GM19468 (cell line): ENCODE measurements around the gene FBLIM1.
"Not testable (repeated sequence)": the region's sequence is repeated elsewhere in the genome, so short reads cannot be mapped to it uniquely, and the experiment has no call there.

Experiments
- ATAC-seq: cut with Tn5 transposase; IDR thresholded peaks from one replicate; pipeline ENCODE4 v1.9.1; 2021; ENCODE audit warnings: mild to moderate bottlenecking, moderate library complexity, moderate number of reproducible peaks; ENCODE audit not compliant: unreplicated experiment; ENCODE audit errors: extremely low read depth

FBLIM1 gene

DNA sequence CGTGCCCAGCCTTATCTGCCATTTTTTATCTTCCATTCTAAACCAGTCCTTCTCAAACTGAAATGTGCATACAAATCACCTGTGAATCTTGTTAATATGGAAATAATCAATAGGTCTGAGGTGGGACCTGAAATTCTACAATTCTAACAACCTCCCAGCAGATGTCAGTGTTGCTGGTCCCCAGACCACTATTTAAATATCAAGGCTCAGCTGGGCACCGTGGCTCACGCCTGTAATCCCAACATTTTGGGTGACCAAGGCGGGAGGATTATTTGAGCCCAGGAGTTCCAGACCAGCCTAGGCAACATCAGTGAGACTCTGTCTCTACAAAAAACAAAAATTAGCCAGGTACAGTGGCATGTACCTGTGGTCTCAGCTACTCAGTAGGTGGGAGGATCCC lies 44.8 kb downstream of the FBLIM1 start:
- no peak for ATAC-seq

DNA sequence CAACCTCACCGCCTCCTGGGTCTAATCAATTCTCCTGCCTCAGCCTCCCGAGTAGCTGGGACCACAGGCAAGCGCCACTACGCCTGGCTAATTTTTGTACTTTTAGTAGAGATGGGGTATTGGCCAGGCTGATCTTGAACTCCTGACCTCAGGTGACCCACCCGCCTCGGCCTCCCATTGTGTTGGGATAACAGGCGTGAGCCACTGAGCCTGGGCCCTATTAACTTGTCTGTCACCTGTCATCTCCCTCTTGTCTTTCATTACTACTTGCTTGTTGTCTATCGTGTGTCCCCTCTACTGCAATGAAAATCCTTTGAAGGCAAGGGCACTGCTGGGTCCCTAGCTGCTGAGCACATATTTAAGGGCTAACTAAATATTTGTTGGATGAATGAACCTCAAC lies 45.5 kb downstream of the FBLIM1 start:
- ATAC-seq: no peak

DNA sequence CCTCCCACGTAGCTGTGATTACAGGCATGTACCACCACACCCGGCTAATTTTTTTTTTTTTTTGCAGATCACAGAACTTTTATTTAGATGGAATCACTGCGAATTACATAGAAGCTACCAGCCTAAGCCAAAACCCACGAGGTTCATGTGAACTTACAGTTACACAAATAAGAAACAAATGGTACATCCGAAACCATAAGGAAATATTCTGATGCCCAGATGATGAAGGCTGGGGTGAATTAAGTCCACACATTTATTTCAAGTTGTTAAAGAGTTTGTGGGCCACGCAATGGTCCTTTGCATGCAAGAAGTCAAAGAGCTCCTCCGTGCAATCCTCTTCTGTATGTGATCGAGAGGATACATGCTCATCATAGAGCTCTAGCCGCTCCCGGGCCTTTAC lies 48.5 kb downstream of the FBLIM1 start:
- ATAC-seq: no peak

DNA sequence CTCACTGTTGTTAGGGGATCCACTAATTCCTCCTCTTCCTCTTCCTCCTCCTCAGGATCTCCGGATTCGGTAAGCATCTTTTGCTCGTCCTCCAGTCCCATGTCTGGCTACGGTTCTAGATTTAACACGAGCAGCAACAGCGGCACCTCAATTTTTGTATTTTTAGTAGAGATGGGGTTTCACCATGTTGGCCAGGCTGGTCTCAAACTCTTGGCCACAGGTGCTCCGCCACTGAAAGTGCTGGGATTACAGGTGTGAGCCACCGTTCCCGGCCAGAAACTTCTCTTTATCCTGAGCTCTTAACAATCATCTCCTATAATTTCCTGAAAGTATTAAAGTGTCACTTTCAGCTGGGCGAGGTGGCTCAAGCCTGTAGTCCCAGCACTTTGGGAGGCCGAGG lies 49.0 kb downstream of the FBLIM1 start, which contains the start of gene UQCRHL:
Gene UQCRHL, minus strand, starts transcription at position 101 of the 400 bp plus-strand sequence. Its CDS starts 0 bp downstream, at position 101.
- ATAC-seq: not testable (repeated sequence)

DNA sequence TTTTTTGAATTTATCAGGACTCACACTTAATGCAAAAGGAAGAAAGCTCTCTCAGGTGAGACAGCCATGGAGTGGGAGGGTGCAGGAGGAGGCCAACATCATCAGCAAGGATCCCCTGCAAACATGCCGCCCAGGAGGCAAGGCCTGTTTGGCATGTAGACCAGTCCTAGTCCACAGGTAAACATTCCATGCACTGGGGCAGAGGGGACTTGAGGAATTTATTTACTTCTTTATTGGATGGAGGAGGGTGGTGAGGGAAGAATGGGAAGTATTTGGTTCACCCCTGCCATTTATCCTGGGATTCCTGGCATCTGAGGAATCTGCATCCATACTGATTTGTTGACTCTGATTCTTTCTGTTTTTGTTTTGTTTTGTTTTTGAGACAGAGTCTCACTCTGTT lies 50.4 kb downstream of the FBLIM1 start:
- ATAC-seq: no peak

DNA sequence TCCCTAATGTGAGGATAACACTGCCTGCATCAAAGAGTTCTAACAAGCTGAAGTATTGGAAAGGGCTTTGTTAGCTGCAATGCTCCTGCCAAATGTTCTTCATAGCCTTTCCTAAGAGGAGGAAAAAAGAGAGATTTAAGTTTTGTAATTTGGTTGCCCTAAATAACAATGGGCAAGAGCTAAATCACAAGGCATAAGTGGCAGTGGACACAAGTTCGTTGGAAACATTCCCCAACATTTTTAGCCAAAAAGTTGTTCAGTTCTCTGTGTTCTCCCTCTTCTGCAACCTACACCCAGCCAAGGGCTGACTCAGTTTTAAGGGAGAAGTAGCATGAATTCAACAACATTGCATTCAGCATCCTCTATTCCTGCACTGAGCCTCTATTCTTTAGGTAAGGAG lies 51.5 kb downstream of the FBLIM1 start:
- ATAC-seq: no peak

DNA sequence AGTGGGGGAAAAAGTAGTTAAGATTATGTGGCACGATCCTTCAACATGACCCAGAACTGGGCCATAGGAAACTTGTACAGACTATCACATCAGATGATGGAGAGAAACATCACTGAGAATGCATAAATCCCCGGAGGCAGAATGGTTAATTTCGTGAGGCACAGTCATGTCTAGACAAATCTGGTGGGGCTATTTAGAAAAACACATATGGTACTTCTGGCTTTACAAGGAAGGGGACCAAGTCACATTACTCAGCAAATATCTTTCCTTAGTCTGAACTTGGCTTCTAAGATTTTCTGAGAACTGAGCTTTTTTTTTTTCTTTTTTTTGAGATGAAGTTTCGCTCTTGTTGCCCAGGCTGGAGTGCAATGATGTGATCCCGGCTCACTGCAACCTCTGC lies 58.1 kb downstream of the FBLIM1 start:
- no peak for ATAC-seq

DNA sequence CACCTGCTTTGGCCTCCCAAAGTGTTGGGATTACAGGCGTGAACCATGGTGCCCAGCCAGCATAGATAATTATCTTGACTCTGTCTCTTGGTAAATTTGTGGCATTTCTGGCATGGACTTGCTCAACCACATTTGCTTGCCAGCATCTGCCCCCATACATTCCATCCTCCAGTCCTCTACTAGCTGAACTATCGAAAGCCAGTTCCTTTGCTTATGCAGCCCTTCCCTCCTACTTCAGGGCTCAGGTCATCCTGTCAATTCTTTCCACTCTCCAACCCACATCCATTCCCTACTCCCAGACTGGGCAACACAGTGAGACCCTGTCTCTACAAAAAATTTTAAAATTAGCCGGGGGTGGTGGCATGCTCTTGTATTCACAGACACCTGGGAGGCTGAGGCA lies 61.9 kb downstream of the FBLIM1 start:
- ATAC-seq: no peak

DNA sequence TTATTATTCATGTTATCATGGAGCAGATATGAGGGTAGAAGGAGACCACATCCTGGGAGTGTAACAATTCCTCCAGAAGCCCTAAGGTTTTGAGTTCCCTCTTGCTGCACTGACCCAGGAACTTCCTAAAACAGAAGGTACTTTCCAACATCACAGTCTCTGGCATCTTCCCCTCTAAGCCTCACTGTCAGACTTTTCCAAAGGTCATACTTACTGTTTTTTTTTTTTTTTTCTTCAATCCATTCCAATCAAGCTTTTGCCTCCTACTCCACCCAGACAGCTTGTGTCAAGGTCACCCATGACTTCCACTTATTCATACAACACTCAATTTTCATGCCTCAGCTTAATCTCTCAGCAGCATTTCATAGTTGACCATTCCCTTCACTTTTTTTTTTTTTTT lies 67.2 kb downstream of the FBLIM1 start:
- ATAC-seq: no peak

DNA sequence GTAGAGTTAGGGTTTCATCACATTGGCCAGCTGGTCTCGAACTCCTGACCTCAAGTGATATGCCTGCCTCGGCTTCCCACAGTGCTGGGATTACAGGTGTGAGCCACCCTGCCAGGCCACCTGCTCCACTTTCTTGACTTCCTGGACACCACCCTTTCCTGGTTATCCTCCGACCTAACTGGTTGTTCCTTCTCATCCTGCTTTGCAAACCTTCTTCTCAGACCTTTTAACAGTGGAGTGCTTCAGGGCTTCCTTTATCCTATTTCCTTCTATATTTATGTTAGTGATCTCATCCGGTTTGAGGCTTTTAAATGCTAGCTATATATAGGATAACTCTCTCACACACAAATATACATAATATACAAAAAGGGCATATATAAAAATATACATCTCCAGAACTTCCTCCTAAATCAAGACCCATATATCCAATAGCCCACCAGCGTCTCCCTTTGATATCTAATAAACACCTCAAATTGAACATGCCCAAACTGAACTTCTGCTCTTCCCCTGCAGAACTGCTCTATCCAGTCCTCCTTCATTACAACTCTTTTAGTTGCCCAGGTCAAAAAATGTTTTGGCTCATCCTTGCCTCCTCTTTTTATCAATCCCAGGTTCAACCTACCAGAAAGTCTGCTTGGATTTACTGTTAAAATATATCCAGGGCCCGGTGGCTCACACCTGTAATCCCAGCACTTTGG lies 68.4 kb downstream of the FBLIM1 start:
- no peak for ATAC-seq

DNA sequence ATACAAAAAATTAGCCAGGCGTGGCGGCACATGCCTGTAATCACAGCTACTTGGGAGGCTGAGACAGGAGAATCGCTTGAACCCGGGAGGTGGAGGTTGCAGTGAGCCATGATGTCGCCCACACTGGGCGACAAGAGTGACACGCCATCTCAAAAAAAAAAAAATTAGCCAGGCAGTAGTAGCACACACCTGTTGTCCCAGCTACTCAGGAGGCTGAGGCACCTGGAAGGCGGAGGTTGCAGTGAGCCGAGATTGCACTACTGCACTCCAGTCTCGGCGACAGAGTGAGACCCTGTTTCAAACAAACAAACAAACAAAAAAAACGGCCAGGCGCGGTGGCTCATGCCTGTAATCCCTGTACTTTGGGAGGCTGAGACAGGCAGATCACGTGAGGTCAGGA lies 69.0 kb downstream of the FBLIM1 start:
- ATAC-seq: not testable (repeated sequence)

DNA sequence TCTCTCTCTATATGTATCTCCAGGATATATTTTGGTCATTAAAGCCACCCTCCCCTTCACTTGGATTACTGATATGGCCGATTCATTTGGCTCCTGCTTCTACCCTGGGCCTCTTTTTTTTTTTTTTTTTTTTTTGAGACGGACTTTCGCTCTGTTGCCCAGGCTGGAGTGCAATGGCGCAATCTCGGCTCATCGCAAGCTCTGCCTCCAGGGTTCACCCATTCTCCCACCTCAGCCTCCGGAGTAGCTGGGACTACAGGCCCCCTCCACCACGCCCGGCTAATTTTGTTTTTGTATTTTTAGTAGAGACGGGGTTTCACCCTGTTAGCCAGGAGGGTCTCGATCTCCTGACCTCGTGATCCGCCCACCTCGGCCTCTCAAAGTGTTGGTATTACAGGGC lies 70.3 kb downstream of the FBLIM1 start:
- ATAC-seq: not testable (repeated sequence)

DNA sequence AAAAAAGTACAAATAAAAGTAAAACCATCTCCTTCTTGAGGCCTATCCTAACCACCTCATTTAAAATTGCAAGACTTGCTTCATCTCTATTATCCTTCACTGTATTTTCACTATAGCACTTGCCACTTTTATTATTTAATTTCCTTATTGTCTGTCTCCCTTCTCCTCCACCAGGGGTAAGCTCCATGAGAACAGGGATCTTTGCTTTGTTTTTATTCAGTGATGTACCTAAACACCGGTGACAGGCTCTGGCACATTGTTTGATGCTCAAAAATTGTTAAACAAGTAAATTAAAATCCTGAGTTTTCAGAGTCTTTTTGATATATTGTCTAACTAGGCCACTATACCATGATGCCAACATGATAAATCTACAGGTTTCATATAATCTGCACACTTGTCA lies 71.7 kb downstream of the FBLIM1 start:
- ATAC-seq: no peak

DNA sequence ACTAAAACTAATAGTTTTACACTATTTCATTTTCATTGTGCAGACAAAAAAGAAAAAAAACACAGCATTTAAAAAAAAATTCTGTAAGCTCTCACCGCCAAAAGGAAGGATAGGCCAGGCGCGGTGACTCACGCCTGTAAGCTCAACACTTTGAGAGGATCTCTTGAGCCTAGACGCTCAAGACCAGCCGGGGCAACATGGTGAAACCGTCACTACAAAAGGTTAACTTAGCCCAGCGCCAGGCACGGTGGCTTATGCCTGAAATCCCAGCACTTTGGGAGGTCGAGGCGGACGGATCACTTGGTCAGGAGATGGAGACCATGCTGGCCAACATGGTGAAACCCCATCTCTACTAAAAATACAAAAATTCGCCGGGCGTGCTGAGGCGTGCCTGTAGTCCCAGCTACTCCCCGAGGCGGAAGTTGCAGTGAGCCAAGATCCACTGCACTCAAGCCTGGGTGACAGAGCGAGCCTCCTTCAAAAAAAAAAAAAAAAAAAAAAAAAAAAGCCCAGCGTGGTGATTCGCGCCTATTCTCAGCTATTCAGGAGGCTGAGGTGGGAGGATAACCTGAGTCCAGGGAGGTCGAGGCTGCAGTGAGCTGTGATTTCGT lies 74.6 kb downstream of the FBLIM1 start:
- no peak for ATAC-seq

DNA sequence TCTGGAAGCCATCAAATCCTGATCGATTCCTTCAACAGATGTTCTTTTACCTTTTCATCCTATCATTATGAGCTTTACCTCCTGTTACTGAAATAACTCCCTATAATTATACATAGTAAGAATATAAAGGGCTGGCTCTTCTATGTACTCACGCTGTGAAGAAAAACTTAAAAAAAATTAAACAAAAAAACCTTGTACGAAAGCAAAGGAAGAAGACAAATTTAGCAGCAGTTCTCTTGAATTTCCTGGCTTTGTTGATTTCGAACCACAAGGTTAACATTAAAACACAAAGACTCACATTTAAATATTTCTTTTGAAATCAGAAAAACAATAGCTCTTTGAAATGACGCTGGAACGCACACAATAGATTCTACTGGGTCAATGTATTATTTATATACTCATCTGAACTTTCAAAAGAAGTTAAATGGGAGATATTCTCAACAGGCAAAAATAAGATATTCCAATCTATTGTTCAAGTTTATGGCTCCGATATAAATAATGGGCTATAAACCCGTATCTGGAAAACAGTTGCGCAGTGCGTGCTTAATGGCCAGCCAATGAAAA lies 75.3 kb downstream of the FBLIM1 start:
- ATAC-seq: no peak

DNA sequence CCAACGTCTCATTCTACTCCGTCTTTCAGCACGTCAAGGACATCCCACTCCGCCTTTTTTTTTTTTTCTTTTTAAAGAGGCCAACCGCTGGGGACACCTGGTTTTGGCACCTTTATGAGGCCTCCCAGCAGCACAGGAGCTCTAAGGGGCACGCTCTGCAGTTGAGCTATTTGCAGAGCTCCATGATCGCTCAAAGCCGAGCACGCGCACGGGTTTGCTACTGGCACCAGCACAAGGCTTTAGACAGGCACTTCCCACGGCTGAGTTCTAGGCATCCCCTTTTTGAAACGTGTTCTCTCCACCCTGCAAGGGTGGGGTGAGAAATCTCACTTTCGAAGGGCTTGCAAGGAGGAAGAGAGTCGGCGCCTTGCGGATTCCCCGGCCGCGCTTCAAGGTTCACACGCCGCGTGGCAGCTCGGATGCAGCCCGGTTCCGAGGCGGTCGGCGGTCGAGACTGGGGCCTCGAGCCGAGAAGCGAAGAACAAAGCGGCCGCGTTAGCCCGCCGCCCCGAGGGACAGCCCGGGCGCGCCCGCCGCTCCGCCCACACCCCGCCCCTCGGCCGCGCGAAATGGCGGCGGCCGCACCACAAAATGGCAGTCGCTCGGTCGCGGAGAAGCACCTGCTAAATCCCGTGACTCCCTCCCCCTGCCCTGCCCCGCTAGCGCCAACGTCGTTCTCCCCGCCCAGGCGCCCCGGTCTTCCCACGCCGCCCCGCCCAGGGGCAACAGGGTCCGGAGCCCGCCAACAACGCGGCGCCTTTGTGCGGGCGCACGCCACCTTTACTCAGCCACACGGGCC lies 76.0 kb downstream of the FBLIM1 start:
- ATAC-seq: peak; percentile 17

DNA sequence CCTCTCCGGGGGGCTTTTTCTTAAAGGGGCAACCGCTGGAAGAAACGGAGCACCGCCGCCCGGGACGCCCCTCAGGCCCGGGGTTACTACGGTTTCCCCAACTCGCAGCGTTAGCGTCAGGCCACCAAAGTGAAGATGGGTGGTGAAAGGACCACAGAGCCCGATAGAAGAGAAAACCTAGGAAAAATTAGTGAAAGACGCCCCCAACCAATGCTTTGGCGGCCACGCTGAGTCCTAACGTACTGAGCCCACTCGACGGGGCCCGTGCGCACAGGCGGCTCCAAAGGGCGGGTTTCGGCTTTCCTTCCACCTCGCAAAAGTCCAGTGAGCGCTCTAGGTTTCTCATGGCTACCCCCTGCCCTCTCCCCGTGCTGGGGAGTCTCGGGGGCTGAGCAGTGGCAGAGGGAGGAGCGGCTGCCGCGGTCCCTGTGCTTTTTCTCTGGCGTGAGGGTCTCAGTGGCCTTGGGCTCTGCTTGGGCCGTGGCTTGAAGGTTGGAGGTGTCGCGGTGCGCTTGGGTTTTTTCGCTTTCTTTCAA lies 76.7 kb downstream of the FBLIM1 start:
- ATAC-seq: no peak

DNA sequence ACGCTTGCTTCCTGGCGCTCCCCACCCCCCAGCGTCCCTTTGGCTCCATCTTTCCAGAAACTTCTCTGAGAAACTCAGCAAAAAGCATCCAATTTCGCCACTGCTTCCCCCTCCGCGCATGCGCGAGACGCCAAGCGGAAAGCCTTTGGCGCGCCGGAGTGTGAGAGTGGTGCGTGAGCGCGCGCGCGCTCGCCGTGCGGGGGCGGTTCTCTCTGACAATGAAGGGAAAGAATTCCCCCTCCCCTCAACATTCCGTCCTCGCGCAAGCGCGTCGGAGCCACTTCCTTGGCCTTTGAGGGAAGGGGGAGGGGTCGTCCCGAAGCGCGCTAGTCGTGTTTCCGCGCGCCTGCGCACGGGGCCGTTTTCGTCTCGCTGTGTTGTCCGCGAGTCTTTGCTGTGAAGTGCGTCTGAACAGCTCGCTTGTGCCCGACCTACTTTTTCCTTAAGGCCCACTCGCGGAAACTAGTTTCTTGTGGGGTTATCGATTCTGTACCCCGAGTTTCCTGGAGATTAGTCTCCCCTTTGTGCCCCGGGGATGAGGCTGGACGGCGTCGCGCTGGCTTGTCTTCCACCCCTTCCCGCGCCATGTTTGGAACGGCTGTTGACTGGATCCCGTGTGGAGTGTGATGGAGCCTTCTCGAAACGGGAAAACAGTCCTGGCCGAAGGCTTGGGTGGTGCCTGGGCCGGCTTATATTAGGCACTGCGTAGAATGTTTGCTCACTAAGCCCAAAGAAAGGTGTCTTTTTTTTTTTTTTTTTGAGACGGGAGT lies 77.3 kb downstream of the FBLIM1 start:
- peak; percentile 50 for ATAC-seq
